Astrocyte of the cerebellum (primary cell): ENCODE measurements around the gene PIM3.
"Not testable (repeated sequence)": the region's sequence is repeated elsewhere in the genome, so short reads cannot be mapped to it uniquely, and the experiment has no call there.

Source experiments
- DNase-seq: peaks from one replicate; pipeline ENCODE4 v3.0.0-alpha.2; 2011; ENCODE audit warnings: low read depth
- H3K4me3 ChIP-seq: 2 replicates; pipeline ENCODE4 v1.5.1; 2011; ENCODE audit warnings: mild to moderate bottlenecking, low read depth, low read length, moderate library complexity
- CTCF ChIP-seq: IDR thresholded peaks from 2 replicates; pipeline ENCODE4 v1.5.1; 2012; ENCODE audit warnings: low read length, low read depth, moderate library complexity, mild to moderate bottlenecking; ENCODE audit errors: missing control alignments
- in situ Hi-C: cut with HindIII; loops from 2 replicates; pipeline ENCODE4 v1.10.0; 2017; ENCODE audit warnings: low sequenced_read_pairs

Gene PIM3

GRCh38 chr22:49977578-49977977 lies 17.0 kb downstream of the PIM3 start:
- no peak for TF ChIP-seq CTCF
- no peak for DNase-seq
- H3K4me3 ChIP-seq, result no peak overlapping the region
- in situ Hi-C loops, result no loop called here

- TF ChIP-seq CTCF, result peak; percentile 64
Measured at GRCh38 chr22:49979587-49980264, 19.2 kb downstream of the PIM3 start.

GRCh38 chr22:49981799-49982198 lies 21.2 kb downstream of the PIM3 start:
- in situ Hi-C loops, DNase-seq: not testable (repeated sequence)

More at GRCh38 chr22:49979587-49980264, 19.2 kb downstream of the PIM3 start:
- no peak overlapping the region for H3K4me3 ChIP-seq
- in situ Hi-C loops, result no loop called here
- DNase-seq, result no peak

GRCh38 chr22:49983148-49984042 lies 22.8 kb downstream of the PIM3 start:
- TF ChIP-seq CTCF, result peak; percentile 5

More at GRCh38 chr22:49981799-49982198, 21.2 kb downstream of the PIM3 start:
- H3K4me3 ChIP-seq, result not testable (repeated sequence)

GRCh38 chr22:49986325-49986724 lies 25.8 kb downstream of the PIM3 start:
- no peak for TF ChIP-seq CTCF
- no peak for DNase-seq
- in situ Hi-C loops, result no loop called here
- no peak overlapping the region for H3K4me3 ChIP-seq

More at GRCh38 chr22:49983148-49984042, 22.8 kb downstream of the PIM3 start:
- no peak overlapping the region for H3K4me3 ChIP-seq
- no peak for DNase-seq
- in situ Hi-C loops, result no loop called here

- in situ Hi-C loops, H3K4me3 ChIP-seq, DNase-seq: not testable (repeated sequence)
Measured at GRCh38 chr22:49989826-49990225, 29.3 kb downstream of the PIM3 start.

GRCh38 chr22:49991167-49991566 lies 30.6 kb downstream of the PIM3 start:
- DNase-seq, result no peak
- no peak for TF ChIP-seq CTCF
- in situ Hi-C loops, result no loop called here
- no peak overlapping the region for H3K4me3 ChIP-seq
